HG02938 (cell line): ENCODE data around the gene DCANP1.

ENCODE experiments used
- ATAC-seq: cut with Tn5 transposase; IDR thresholded peaks from one replicate; pipeline ENCODE4 v1.9.1; 2021; ENCODE audit warnings: mild to moderate bottlenecking, moderate library complexity; ENCODE audit not compliant: unreplicated experiment

Gene DCANP1

GRCh38 chr5:135480511-135480910 lies 33.4 kb upstream of the DCANP1 start:
- ATAC-seq, result no peak

GRCh38 chr5:135478938-135479337 lies 31.8 kb upstream of the DCANP1 start:
- ATAC-seq, result no peak

- ATAC-seq, result no peak
Observed at GRCh38 chr5:135477613-135478066, 30.5 kb upstream of the DCANP1 start.

GRCh38 chr5:135476615-135477581 lies 29.8 kb upstream of the DCANP1 start:
- no peak for ATAC-seq

- ATAC-seq, result no peak
Observed at GRCh38 chr5:135473956-135474670, 27.0 kb upstream of the DCANP1 start.

GRCh38 chr5:135472141-135472540 lies 25.0 kb upstream of the DCANP1 start:
- ATAC-seq, result no peak

- no peak for ATAC-seq
Observed at GRCh38 chr5:135471726-135472125, 24.6 kb upstream of the DCANP1 start.

GRCh38 chr5:135469911-135470310 lies 22.8 kb upstream of the DCANP1 start:
- no peak for ATAC-seq

- no peak for ATAC-seq
Observed at GRCh38 chr5:135468541-135468940, 21.4 kb upstream of the DCANP1 start.

- no peak for ATAC-seq
Observed at GRCh38 chr5:135467871-135468485, 20.8 kb upstream of the DCANP1 start.

- no peak for ATAC-seq
Observed at GRCh38 chr5:135467051-135467625, 20.0 kb upstream of the DCANP1 start.

GRCh38 chr5:135466178-135467050 lies 19.3 kb upstream of the DCANP1 start:
- ATAC-seq, result peak; percentile 81

- no peak for ATAC-seq
Observed at GRCh38 chr5:135465391-135466122, 18.4 kb upstream of the DCANP1 start.

GRCh38 chr5:135462304-135462703 lies 15.2 kb upstream of the DCANP1 start:
- ATAC-seq, result peak; percentile 48

- ATAC-seq, result no peak
Observed at GRCh38 chr5:135461481-135462151, 14.5 kb upstream of the DCANP1 start.

- ATAC-seq, result no peak
Observed at GRCh38 chr5:135460246-135461033, 13.3 kb upstream of the DCANP1 start.

GRCh38 chr5:135458921-135459331 lies 11.8 kb upstream of the DCANP1 start:
- ATAC-seq, result no peak

GRCh38 chr5:135458356-135458755 lies 11.2 kb upstream of the DCANP1 start:
- ATAC-seq, result no peak
